WTC11 (cell line): ENCODE measurements around the gene CDH13. TPM values are rescaled to one million over a fixed set of nuclear protein-coding genes. Genes with fewer than 3 reads are reported as not detected.

Source experiments
- ATAC-seq: fragments of 200-7000 bp; cut with Tn5 transposase; 2 replicates; pipeline ENCODE4 v1.10.0; 2021; ENCODE audit warnings: mild to moderate bottlenecking, moderate library complexity
- CTCF ChIA-PET: fragments of 300-600 bp; sonication (Branson Sonifier 250); formaldehyde crosslinking; loops from one replicate; lab custom pipeline; 2021; ENCODE audit warnings: antibody characterized with exemption; lab: Charles Lee
- POLR2A ChIA-PET: fragments of 350-600 bp; sonication (Branson Sonifier 250); formaldehyde crosslinking; loops from one replicate; lab custom pipeline; 2021; ENCODE audit warnings: antibody characterized with exemption; lab: Charles Lee
- DNase-seq: peaks from one replicate; pipeline ENCODE4 v3.0.0; 2021; ENCODE audit warnings: low spot score
- H3K27ac Mint-ChIP-seq: 2 replicates; pipeline ENCODE4 v1.8.0; 2021; ENCODE audit warnings: mixed read lengths
- H3K27me3 Mint-ChIP-seq: 2 replicates; pipeline ENCODE4 v1.8.0; 2021; ENCODE audit warnings: low read depth, mild to moderate bottlenecking, moderate library complexity, mixed read lengths
- H3K36me3 Mint-ChIP-seq: 2 replicates; pipeline ENCODE4 v1.8.0; 2021; ENCODE audit warnings: mixed read lengths
- H3K4me1 Mint-ChIP-seq: 2 replicates; pipeline ENCODE4 v1.8.0; 2022; ENCODE audit warnings: mixed read lengths
- H3K4me3 Mint-ChIP-seq: 2 replicates; pipeline ENCODE4 v1.8.0; 2021; ENCODE audit warnings: mild to moderate bottlenecking, moderate library complexity, mixed read lengths
- H3K9me3 Mint-ChIP-seq: 2 replicates; pipeline ENCODE4 v1.8.0; 2021; ENCODE audit warnings: mixed read lengths
- ARID4B ChIP-seq: sonication (generic); formaldehyde crosslinking; IDR thresholded peaks from 2 replicates; pipeline ENCODE4 v1.8.0; 2023; ENCODE audit warnings: missing genetic modification reagents, mild to moderate bottlenecking, borderline replicate concordance
- ATF1 ChIP-seq: sonication (generic); formaldehyde crosslinking; IDR thresholded peaks from 2 replicates; pipeline ENCODE4 v1.8.1; 2023; ENCODE audit warnings: mild to moderate bottlenecking, moderate library complexity, missing genetic modification reagents
- ATF2 ChIP-seq: sonication (generic); formaldehyde crosslinking; IDR thresholded peaks from 2 replicates; pipeline ENCODE4 v1.8.1; 2022; ENCODE audit warnings: low read depth, missing genetic modification reagents, borderline replicate concordance
- CDX4 ChIP-seq: fragments of 250-450 bp; sonication (Bioruptor Pico); IDR thresholded peaks from 2 replicates; pipeline ENCODE4 v1.9.0; 2021; ENCODE audit warnings: moderate library complexity, mild to moderate bottlenecking, inconsistent platforms, borderline replicate concordance
- CREM ChIP-seq: sonication (generic); formaldehyde crosslinking; IDR thresholded peaks from 2 replicates; pipeline ENCODE4 v1.8.1; 2022; ENCODE audit warnings: mild to moderate bottlenecking, missing genetic modification reagents, moderate library complexity
- E2F1 ChIP-seq: sonication (generic); formaldehyde crosslinking; IDR thresholded peaks from 2 replicates; pipeline ENCODE4 v1.8.0; 2022; ENCODE audit warnings: mild to moderate bottlenecking, missing genetic modification reagents
- EMX1 ChIP-seq: fragments of 250-450 bp; sonication (Bioruptor Pico); IDR thresholded peaks from 2 replicates; pipeline ENCODE4 v1.8.0; 2021; ENCODE audit warnings: mild to moderate bottlenecking
- ESRRA ChIP-seq: sonication (generic); formaldehyde crosslinking; IDR thresholded peaks from 2 replicates; pipeline ENCODE4 v1.8.1; 2022; ENCODE audit warnings: mild to moderate bottlenecking, missing genetic modification reagents, borderline replicate concordance
- FOXP1 ChIP-seq: sonication (generic); formaldehyde crosslinking; IDR thresholded peaks from 2 replicates; pipeline ENCODE4 v1.8.0; 2022; ENCODE audit warnings: missing genetic modification reagents, mild to moderate bottlenecking, moderate library complexity, borderline replicate concordance
- HMGA2 ChIP-seq: fragments of 250-450 bp; sonication (Bioruptor Pico); IDR thresholded peaks from 2 replicates; pipeline ENCODE4 v1.4.0; 2021; ENCODE audit warnings: mild to moderate bottlenecking, moderate library complexity
- MYBL2 ChIP-seq: sonication (generic); formaldehyde crosslinking; IDR thresholded peaks from 2 replicates; pipeline ENCODE4 v1.8.1; 2023; ENCODE audit warnings: mild to moderate bottlenecking, moderate library complexity, missing genetic modification reagents
- NR1H2 ChIP-seq: sonication (generic); formaldehyde crosslinking; IDR thresholded peaks from 2 replicates; pipeline ENCODE4 v1.9.0; 2021; ENCODE audit warnings: mild to moderate bottlenecking, moderate library complexity, missing genetic modification reagents
- NR3C1 ChIP-seq: sonication (generic); formaldehyde crosslinking; conservative IDR thresholded peaks from 2 replicates; pipeline ENCODE4 v1.8.1; 2023; ENCODE audit warnings: low read depth, mild to moderate bottlenecking, missing genetic modification reagents
- OVOL2 ChIP-seq: fragments of 250-450 bp; sonication (Bioruptor Pico); IDR thresholded peaks from 2 replicates; pipeline ENCODE4 v1.9.0; 2021; ENCODE audit warnings: mild to moderate bottlenecking, borderline replicate concordance
- TEAD4 ChIP-seq: sonication (generic); formaldehyde crosslinking; IDR thresholded peaks from 2 replicates; pipeline ENCODE4 v1.8.0; 2022; ENCODE audit warnings: mild to moderate bottlenecking, missing genetic modification reagents
- USF1 ChIP-seq: sonication (generic); formaldehyde crosslinking; IDR thresholded peaks from 2 replicates; pipeline ENCODE4 v1.8.0; 2022; ENCODE audit warnings: mild to moderate bottlenecking, missing genetic modification reagents
- ZBTB21 ChIP-seq: sonication (generic); formaldehyde crosslinking; IDR thresholded peaks from 2 replicates; pipeline ENCODE4 v1.8.1; 2023; ENCODE audit warnings: mild to moderate bottlenecking, missing genetic modification reagents, borderline replicate concordance
- ZNF396 ChIP-seq: fragments of 250-450 bp; sonication (Bioruptor Pico); IDR thresholded peaks from 2 replicates; pipeline ENCODE4 v1.8.0; 2021; ENCODE audit warnings: mild to moderate bottlenecking, moderate library complexity, borderline replicate concordance
- ZNF532 ChIP-seq: fragments of 250-450 bp; sonication (Bioruptor Pico); IDR thresholded peaks from 2 replicates; pipeline ENCODE4 v1.9.0; 2021; ENCODE audit warnings: mild to moderate bottlenecking, borderline replicate concordance
- total RNA-seq: library from RNA; stranded (reverse); gene quantifications from 3 replicates; pipeline ENCODE4 v1.2.3, GENCODE V29; 2021

The CDH13 gene
- total RNA-seq, 1 experiment from 2014 or later, result 0.81 TPM

GRCh38 chr16:83472776-83473501, 846.2 kb downstream of the CDH13 start:
- no peaks in the 10 kb centered on the region for H3K9me3 Mint-ChIP-seq
- H3K27ac Mint-ChIP-seq, result no peak overlapping the region
- ChIA-PET POLR2A (no interaction called here), CTCF (interaction anchor here (2.5 kb wide), 1 partner anchor 26 kb away, joined by 7 read pairs; no protein-coding TSS in a partner anchor)
- no peaks in the 10 kb centered on the region for H3K36me3 Mint-ChIP-seq
- no peak for DNase-seq
- no peak overlapping the region for H3K4me3 Mint-ChIP-seq
- TF ChIP-seq EMX1 (CRISPR knock-in tag) (no peak), NR3C1 (CRISPR knock-in tag) (no peak), MYBL2 (CRISPR knock-in tag) (no peak), TEAD4 (CRISPR knock-in tag) (no peak), ATF1 (CRISPR knock-in tag) (no peak), CREM (CRISPR knock-in tag) (no peak), ZNF532 (no peak), HMGA2 (CRISPR knock-in tag) (no peak), ZBTB21 (CRISPR knock-in tag) (no peak), OVOL2 (CRISPR knock-in tag) (no peak), FOXP1 (CRISPR knock-in tag) (no peak), ESRRA (CRISPR knock-in tag) (no peak), E2F1 (CRISPR knock-in tag) (no peak), USF1 (no peak), ZNF396 (CRISPR knock-in tag) (no peak), ATF2 (no peak), NR1H2 (no peak), CDX4 (CRISPR knock-in tag) (no peak), ARID4B (CRISPR knock-in tag) (no peak)
- TF ChIP-seq, all 79 proteins: peak for 0
- no peaks in the 10 kb centered on the region; the same call in 1 of the 2 replicates for H3K27me3 Mint-ChIP-seq
- H3K4me1 Mint-ChIP-seq, result peaks cover 13% of the 10 kb centered on the region
- ATAC-seq, result no peak
